GM12874 (cell line): ENCODE measurements around the gene RAB17.

Experiments
- TF ChIP-seq, protein P1 (sequence below): IDR thresholded peaks from 2 replicates; pipeline ENCODE4 v1.5.1; 2011; ENCODE audit warnings: low read depth, mild to moderate bottlenecking, control low read depth, low read length, moderate library complexity; ENCODE audit not compliant: insufficient read depth

Gene RAB17, protein sequence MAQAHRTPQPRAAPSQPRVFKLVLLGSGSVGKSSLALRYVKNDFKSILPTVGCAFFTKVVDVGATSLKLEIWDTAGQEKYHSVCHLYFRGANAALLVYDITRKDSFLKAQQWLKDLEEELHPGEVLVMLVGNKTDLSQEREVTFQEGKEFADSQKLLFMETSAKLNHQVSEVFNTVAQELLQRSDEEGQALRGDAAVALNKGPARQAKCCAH

DNA sequence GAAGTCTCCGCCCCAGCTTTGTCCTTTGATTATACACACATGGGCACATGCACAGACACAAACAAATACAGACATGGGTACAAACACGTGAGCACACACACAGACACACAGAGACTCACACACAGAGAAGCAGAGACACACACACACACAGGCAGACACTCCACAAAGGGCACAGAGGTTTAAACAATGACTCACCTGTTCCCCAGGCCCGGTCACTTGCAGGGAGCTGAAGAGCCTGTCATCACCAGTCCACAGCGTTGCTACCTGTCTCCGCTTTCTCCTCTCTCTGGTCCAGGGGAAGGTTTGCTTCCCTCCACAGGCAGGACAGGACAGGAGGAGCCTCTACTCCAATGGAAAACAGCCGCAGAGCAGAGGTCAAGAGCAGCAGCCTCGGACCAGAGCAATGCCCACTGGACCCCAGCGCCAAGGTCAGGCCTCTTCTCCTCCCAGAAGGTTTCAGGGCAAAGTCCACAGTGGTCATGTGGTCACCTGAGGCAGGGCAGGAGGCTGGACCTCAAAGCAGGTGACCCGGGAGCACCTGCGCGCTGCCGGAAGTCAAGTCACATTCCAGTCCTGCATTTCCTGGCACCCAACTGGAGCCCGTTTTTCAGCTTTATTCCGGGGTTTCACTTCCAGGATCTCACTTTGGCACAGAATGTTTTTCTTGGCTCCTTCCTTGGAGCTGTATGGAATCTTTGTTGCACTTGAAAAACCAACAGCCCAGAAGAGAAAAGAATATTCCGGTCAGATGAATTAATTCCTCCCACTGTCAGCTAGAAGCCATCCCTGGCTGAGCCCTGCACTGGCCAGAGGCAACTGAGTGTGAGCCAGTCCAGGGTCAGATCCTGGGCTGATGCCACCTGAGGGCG, at the start of gene RAB17:
TSS of gene RAB17 (minus strand) at position 463 of the 869 bp plus-strand sequence. CDS start 4,580 bp downstream, outside the sequence.
- TF ChIP-seq, protein P1, sequence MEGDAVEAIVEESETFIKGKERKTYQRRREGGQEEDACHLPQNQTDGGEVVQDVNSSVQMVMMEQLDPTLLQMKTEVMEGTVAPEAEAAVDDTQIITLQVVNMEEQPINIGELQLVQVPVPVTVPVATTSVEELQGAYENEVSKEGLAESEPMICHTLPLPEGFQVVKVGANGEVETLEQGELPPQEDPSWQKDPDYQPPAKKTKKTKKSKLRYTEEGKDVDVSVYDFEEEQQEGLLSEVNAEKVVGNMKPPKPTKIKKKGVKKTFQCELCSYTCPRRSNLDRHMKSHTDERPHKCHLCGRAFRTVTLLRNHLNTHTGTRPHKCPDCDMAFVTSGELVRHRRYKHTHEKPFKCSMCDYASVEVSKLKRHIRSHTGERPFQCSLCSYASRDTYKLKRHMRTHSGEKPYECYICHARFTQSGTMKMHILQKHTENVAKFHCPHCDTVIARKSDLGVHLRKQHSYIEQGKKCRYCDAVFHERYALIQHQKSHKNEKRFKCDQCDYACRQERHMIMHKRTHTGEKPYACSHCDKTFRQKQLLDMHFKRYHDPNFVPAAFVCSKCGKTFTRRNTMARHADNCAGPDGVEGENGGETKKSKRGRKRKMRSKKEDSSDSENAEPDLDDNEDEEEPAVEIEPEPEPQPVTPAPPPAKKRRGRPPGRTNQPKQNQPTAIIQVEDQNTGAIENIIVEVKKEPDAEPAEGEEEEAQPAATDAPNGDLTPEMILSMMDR, result no peak

DNA sequence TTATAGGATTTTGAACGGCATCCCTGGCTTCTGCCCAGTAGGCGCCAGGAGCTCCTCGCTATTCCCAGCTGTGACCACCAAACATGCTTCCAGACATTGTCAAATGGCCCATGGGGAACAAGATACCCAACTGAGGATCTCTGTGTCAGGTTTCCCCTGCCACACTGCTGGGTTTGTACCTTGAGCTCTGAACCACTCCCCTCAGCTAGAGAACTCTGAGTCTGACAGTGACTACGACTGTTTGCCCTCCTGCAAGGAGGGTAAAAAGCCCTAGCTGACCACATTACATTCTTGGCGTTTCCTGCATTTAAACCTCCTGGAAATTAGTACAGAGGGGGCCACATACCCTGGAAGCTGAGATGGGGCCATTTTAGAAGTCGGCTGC, 49.3 kb upstream of the RAB17 start:
- TF ChIP-seq, protein P1, result no peak

DNA sequence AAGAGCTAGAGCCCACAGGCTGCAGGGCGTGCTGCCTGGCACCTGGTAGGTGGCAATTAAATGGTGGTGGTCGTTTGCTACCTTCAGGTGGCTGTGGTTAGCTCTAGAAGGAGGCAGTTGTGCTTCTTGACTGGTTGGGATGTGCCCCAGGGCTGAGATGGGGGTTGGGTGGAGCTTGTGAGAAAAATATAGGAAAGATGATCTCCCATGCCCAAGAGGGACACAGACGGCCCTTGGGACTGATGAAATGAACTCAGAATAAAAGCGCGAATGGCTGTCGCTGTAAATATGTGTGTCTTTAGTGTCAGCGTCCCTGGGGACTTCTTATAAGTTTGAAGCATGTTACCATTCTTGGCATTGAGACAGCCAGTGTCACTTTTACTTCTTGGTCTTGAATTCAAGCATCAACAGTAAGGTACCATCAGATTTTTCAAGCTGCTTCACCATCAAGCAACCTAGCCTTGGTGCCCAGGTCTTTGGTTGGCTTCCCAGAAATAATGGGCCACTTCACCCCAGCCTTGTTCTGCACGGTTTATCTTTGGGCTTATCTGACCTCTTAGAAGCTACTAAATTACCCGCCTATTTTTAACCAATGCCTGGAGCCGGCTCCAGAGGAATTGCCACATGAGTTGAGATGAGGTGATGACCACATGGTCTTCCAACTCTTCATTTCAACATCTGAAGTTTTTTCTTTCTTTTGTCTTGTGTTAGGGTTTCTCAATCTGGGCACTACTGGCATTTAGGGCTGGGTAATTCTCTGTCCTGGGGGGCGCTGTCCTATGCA, 48.7 kb upstream of the RAB17 start:
- TF ChIP-seq, protein P1, result no peak

DNA sequence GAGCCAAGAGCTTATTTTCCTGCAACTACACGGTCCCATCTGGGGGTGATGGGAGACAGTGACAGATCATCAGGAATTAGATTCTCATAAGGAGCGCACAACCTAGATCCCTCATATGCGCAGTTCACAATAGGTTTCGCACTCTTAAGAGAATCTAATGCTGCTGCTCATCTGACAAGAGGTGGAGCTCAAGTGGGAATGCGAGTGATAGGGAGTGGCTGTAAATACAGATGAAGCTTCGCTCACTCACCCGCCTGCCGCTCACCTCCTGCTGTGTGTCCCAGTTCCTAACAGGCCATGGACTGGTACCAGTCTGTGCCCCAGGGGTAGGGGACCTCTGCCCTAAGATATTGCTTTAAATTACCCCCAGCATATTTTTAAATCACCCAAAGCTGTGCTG, 47.6 kb upstream of the RAB17 start:
- TF ChIP-seq, protein P1, result no peak

DNA sequence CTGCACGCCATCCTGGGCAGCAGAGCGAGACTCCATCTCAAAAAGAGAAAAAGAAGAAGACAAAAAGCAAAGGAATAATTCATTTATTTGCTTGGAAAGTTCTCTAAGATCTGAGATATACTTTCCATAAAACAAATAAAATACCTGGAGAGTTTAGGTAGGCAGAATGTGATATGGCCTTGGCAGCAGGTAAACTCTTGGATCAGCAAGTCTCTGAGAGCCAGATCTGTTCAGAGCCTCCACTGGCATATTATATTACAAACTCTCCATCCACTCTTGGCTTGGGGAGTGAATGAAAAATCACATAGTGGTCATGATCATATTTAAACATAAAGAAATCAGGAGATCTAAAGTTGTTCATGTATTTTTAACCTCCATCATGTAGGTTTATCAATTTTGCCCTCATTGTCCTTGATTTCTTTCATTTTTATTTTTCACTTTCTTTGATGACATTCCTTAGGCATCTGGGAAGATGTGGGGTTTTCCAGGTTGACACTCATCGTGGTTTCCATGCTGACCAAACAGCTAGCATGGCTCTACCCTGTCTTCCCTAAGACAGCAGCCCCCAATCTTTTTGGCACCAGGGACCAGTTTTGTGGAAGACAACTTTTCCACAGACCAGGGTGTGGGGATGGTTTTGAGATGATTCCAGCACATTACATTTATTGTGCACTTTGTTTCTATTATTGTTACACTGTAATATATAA, 47.0 kb upstream of the RAB17 start:
- TF ChIP-seq, protein P1, result no peak

DNA sequence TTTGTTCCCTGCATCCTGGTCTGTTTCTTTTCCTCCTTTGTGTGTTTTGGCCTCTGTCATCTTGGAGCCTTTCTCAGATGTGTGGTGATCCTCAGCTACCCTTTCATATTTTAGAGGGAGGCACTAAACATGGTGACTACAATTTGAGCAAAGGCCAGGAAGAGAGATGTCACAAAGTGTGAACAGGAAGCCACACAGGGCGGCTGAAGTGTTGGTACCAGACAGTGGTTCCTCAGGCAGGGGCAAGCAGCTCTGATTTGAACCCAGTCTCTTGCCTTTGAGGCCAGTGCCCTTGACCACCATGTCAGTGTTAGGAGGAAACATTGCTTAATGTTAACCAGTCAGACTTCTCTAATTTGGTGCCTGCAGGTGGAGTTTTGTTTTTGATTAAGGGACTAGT, 46.0 kb upstream of the RAB17 start:
- TF ChIP-seq, protein P1, result no peak

DNA sequence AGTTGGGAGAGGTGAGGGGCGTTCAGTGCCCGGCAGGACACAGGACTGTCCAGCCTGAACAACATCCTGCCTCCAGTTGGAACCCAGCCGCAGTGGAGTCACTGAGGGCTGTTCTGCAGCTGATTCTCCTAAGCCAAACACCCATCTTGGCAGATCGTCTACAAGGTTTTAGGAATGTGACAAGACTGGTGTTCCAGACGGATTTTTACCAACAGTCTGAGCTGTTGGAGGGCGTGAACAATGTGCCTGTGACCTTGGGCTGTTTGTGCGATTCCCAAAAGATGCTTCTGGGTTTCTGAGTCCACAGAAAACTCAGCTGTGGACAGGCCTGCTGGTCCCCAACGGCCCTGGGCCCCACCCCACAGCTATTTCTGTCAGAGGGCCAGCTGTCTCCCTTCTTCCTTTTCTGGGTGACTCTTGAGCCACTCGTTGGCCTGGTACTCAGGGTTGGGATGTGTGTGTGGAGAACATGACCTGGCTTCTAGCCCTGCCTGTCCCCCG, 42.6 kb upstream of the RAB17 start:
- TF ChIP-seq, protein P1, result no peak
